GM23338 (cell line): ENCODE data around the gene LDLRAD3.

Source experiments
- CREB1 ChIP-seq: fragments of 250-450 bp; sonication (Bioruptor Pico); IDR thresholded peaks from 2 replicates; pipeline ENCODE4 v1.5.0; 2020; ENCODE audit warnings: low read depth, mild to moderate bottlenecking, moderate library complexity
- EZH2phosphoT487 ChIP-seq: fragments of 200-600 bp; sonication (generic); IDR thresholded peaks from one replicate; pipeline ENCODE4 v1.8.1; 2018; ENCODE audit warnings: antibody characterized with exemption; ENCODE audit not compliant: unreplicated experiment
- POLR2AphosphoS5 ChIP-seq: IDR thresholded peaks from 2 replicates; pipeline ENCODE4 v1.6.1; 2016; ENCODE audit warnings: antibody characterized with exemption, low read depth
- TF ChIP-seq, protein P1 (sequence below), 2 experiments: fragments of 200-600 bp in 1 of 2; sonication (generic) in 1 of 2; conservative IDR thresholded peaks; 2 replicates each; pipeline versions ENCODE4 v1.5.1 to v1.6.1; 2016 to 2017; ENCODE audit warnings: antibody characterized with exemption in 2 of 2, low read depth in 2 of 2, mild to moderate bottlenecking in 2 of 2, moderate library complexity in 1 of 2

DNA sequence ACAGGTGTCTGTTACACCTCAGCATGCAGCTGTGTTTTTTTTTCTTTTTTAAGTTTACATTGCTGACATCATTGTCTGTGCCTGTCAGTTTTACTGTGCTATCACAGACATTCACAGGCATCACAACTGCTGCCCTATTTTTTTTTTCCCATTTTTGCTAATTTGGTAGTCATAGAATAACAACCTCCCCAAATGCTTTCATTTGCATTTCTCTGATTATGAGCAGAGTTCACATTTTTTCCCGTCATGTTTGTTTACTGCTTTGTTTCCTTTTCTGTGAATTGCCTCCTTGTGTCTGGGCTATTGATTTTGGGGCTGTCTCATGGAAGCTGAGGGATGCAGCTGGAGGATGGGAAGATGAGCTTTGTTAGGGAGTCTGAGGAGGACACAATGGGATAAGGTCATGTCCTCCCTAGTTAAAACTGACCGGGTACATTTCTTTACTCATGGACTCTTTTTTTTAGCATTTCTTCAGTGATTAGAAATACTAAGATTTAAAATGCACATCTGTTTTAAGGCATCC lies 155.1 kb downstream of the LDLRAD3 start:
- TF ChIP-seq EZH2phosphoT487 (no peak), CREB1 (CRISPR knock-in tag) (no peak), POLR2AphosphoS5 (no peak)
- TF ChIP-seq, protein P1, sequence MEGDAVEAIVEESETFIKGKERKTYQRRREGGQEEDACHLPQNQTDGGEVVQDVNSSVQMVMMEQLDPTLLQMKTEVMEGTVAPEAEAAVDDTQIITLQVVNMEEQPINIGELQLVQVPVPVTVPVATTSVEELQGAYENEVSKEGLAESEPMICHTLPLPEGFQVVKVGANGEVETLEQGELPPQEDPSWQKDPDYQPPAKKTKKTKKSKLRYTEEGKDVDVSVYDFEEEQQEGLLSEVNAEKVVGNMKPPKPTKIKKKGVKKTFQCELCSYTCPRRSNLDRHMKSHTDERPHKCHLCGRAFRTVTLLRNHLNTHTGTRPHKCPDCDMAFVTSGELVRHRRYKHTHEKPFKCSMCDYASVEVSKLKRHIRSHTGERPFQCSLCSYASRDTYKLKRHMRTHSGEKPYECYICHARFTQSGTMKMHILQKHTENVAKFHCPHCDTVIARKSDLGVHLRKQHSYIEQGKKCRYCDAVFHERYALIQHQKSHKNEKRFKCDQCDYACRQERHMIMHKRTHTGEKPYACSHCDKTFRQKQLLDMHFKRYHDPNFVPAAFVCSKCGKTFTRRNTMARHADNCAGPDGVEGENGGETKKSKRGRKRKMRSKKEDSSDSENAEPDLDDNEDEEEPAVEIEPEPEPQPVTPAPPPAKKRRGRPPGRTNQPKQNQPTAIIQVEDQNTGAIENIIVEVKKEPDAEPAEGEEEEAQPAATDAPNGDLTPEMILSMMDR (conservative IDR thresholded peaks at IDR 0.05; ENCODE audit: low read depth in 2 of 2), result no peak
